RWPE2 (cell line): ENCODE results near the gene VILL.

Experiments
- ATAC-seq: fragments of 200-7000 bp; cut with Tn5 transposase; 3 replicates; pipeline ENCODE4 v1.9.1; 2021; ENCODE audit warnings: low read depth
- DNase-seq: peaks from one replicate; pipeline ENCODE4 v3.0.0-alpha.2; 2020; ENCODE audit warnings: low spot score
- H3K27ac ChIP-seq: fragments of 450-650 bp; 2 replicates; pipeline ENCODE4 v1.5.1; 2017; ENCODE audit warnings: mild to moderate bottlenecking; ENCODE audit not compliant: poor library complexity, severe bottlenecking
- H3K27me3 ChIP-seq: fragments of 250-450 bp; sonication (Bioruptor Pico); 2 replicates; pipeline ENCODE4 v1.5.1; 2021; ENCODE audit warnings: mild to moderate bottlenecking, moderate library complexity; ENCODE audit not compliant: insufficient read depth, poor library complexity, severe bottlenecking
- H3K36me3 ChIP-seq: fragments of 250-450 bp; sonication (Bioruptor Pico); 2 replicates; pipeline ENCODE4 v1.5.1; 2020; ENCODE audit warnings: low read depth, mild to moderate bottlenecking, moderate library complexity
- H3K4me1 ChIP-seq: fragments of 250-450 bp; sonication (Bioruptor Pico); 2 replicates; pipeline ENCODE4 v1.5.1; 2021; ENCODE audit warnings: mild to moderate bottlenecking, moderate library complexity; ENCODE audit not compliant: insufficient read depth, poor library complexity, severe bottlenecking
- H3K4me3 ChIP-seq: fragments of 250-450 bp; sonication (Bioruptor Pico); 2 replicates; pipeline ENCODE4 v1.5.1; 2021; ENCODE audit warnings: mild to moderate bottlenecking, moderate library complexity; ENCODE audit not compliant: severe bottlenecking
- H3K9me3 ChIP-seq: fragments of 250-450 bp; sonication (Bioruptor Pico); 2 replicates; pipeline ENCODE4 v1.5.1; 2021; ENCODE audit warnings: mild to moderate bottlenecking, moderate library complexity; ENCODE audit not compliant: severe bottlenecking
- TF ChIP-seq, protein P1 (sequence below): fragments of 450-650 bp; IDR thresholded peaks from one replicate; pipeline ENCODE4 v1.5.1; 2017; ENCODE audit warnings: mild to moderate bottlenecking, moderate library complexity; ENCODE audit not compliant: poor library complexity, severe bottlenecking

VILL gene

DNA sequence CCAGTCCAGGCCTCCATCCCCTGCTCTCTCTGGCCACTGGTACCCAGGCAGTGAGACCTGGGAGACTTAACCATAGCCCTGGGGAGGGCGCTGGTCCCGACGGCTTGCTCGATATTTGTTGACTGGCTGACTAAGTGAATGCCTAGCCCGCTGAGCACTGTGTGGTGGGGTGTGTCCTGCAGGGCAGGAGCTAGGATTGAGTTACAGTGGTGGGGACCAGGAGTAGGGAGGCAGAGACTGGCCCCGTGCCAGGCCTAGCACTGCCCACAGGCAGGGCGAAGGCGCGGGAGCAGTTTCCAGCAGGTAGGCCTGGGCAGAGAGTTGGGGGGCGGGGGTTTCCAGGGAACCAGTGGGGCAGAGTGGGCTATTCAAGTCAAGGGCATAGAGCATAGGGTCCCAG is at the start of gene VILL:
Gene VILL, plus strand, starts transcription at position 260 of the 400 bp plus-strand sequence. CDS start 2,887 bp downstream, outside the sequence.
- H3K36me3 ChIP-seq: no peaks in the 10 kb centered on the region
- H3K4me1 ChIP-seq: peaks cover 8% of the 10 kb centered on the region
- no peak within 1 kb of the TSS for H3K4me3 ChIP-seq
- TF ChIP-seq, protein P1, sequence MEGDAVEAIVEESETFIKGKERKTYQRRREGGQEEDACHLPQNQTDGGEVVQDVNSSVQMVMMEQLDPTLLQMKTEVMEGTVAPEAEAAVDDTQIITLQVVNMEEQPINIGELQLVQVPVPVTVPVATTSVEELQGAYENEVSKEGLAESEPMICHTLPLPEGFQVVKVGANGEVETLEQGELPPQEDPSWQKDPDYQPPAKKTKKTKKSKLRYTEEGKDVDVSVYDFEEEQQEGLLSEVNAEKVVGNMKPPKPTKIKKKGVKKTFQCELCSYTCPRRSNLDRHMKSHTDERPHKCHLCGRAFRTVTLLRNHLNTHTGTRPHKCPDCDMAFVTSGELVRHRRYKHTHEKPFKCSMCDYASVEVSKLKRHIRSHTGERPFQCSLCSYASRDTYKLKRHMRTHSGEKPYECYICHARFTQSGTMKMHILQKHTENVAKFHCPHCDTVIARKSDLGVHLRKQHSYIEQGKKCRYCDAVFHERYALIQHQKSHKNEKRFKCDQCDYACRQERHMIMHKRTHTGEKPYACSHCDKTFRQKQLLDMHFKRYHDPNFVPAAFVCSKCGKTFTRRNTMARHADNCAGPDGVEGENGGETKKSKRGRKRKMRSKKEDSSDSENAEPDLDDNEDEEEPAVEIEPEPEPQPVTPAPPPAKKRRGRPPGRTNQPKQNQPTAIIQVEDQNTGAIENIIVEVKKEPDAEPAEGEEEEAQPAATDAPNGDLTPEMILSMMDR: no peak
- ATAC-seq: peak; percentile 16; the same call in 2 of the 3 replicates
- no peaks in the 10 kb centered on the region for H3K27me3 ChIP-seq
- peak; percentile 68 for DNase-seq
- no peak within 1 kb of the TSS for H3K27ac ChIP-seq
- no peaks in the 10 kb centered on the region for H3K9me3 ChIP-seq

DNA sequence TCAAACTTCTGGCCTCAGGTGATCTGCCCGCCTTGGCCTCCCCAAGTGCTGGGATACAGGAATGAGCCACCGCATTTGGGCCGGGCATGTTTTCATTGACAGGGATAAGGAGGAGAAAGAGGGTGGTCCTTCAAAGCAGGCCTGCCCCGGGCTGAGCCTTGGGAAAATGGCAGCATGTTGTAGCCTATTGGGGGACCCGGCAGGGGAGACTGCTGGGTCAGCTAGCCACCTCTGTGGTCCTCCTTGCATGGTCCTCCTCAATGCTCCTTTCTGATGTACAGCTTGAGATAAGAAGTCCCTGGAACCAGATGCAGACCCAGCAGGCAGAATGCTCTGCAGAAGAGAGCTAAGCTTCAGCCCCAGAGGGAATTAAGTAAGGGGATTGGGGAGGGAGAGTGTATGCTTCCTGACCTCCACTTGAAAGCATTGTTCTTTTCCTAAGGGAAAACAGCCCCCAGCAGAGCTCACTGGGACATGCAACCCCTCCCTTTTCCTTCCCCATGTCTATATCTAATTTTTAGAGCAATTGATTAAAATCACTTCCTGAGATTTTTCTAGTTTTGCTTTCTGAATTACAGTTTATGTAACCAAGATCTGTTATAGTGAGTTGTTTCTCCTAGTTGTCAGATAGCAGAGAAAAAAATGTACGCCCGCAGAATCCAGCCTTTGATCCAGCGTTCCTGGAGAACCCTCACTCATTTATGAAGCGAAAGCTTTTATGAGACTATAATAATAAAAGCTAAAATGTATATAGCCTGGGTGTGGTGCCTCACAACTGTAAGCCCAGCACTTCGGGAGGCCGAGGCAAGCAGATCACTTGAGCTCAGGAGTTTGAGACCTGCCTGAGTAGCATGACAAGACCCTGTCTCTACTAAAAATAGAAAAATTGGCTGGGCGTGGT is 48.7 kb upstream of the VILL start:
- TF ChIP-seq, protein P1: no peak

DNA sequence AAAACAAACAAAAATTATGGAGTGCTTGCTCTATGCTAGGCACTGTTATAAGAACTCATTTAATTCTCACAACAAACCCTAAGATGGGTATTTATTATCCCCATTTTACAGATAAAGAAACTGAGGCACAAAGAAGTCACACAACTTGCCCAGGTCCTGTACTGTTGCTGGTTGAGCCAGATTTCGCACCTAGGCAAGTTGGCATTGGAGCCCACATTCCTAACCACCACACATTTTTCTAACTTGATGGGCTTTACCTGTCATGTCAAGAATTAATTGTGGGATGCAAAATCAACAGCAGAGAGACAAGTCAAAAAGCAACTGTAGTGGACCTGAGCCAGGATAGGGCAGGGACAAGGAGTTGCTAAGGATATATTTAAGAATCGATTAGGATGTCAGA is 47.9 kb upstream of the VILL start:
- Histone ChIP-seq H3K9me3 (no peaks in the 10 kb centered on the region), H3K27ac (no peak overlapping the region), H3K36me3 (peaks cover 7% of the 10 kb centered on the region; the same call in 1 of the 2 replicates), H3K4me3 (no peak overlapping the region), H3K27me3 (no peaks in the 10 kb centered on the region), H3K4me1 (peaks cover 28% of the 10 kb centered on the region)
- DNase-seq: no peak
- no peak for ATAC-seq
- TF ChIP-seq, protein P1: no peak

More for the DNA sequence above, 48.7 kb upstream of the VILL start:
- Histone ChIP-seq H3K27ac (no peak overlapping the region), H3K36me3 (no peaks in the 10 kb centered on the region), H3K4me1 (peaks cover 35% of the 10 kb centered on the region), H3K27me3 (no peaks in the 10 kb centered on the region), H3K9me3 (no peaks in the 10 kb centered on the region), H3K4me3 (no peak overlapping the region)
- no peak for DNase-seq
- ATAC-seq: no peak

DNA sequence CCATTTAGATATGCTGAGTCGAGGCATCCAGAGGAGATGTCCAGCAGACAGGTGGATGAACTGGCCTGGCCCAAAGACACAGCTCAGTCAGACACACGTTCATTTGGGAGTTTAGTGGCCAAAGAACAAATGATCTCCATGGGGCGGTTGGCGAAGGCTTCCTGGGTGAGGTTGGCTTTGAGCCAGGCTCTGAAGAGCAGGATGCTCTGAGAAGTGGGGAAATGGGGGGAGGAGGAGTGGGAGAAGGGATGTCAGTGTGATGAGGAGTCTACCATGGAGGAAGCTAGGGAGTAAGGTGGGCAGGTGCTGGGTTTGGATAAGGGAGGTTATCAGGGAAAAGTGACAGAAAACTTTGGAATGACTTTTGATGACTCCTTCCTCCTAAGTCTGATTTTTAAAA is 47.5 kb upstream of the VILL start:
- TF ChIP-seq, protein P1: no peak
- peaks cover 12% of the 10 kb centered on the region; the same call in 1 of the 2 replicates for H3K36me3 ChIP-seq
- H3K4me1 ChIP-seq: peaks cover 28% of the 10 kb centered on the region
- H3K27me3 ChIP-seq: no peaks in the 10 kb centered on the region
- DNase-seq: no peak
- H3K9me3 ChIP-seq: no peaks in the 10 kb centered on the region
- H3K27ac ChIP-seq: no peak overlapping the region
- no peak for ATAC-seq
- H3K4me3 ChIP-seq: no peak overlapping the region
